GM18507 (cell line): ENCODE measurements around the gene TGFBR3.

ENCODE experiments used
- DNase-seq: peaks from one replicate; pipeline ENCODE4 v3.0.0; 2011; ENCODE audit warnings: low read depth; ENCODE audit not compliant: insufficient read length; ENCODE audit errors: extremely low spot score
- FAIRE-seq: peaks from 2 replicates; lab custom pipeline; 2011; peaks lifted over from hg19 to GRCh38; lab: Jason Lieb, UNC

TGFBR3 gene

DNA sequence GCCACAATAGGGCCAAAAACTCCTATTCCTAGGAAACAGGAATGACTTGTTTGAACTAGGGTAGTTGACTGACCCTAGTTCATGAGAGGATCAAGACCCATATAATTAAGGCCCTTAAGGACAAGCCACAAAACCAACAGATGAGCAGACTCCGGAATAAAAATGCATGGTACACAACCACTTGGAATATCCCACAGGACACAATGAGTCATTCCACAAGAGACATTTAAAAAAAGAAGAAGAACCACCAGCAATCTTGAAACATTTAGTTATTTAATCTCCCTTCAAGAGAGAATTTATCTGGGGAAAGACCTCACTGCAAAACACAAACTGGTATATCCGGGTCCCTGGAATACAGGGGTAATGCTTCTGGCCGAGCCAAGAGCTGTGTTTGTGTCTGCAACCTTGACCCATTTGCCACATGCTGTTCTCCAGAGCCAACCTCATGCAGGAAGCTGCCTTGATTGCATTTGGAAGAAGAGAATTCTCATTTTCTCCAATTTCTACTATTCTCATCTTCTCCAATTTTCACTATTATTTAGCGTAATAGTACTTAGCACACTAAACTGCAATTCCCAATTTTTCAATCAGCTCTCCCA is 135.5 kb downstream of the TGFBR3 start:
- DNase-seq (no peak), FAIRE-seq (no peak)

DNA sequence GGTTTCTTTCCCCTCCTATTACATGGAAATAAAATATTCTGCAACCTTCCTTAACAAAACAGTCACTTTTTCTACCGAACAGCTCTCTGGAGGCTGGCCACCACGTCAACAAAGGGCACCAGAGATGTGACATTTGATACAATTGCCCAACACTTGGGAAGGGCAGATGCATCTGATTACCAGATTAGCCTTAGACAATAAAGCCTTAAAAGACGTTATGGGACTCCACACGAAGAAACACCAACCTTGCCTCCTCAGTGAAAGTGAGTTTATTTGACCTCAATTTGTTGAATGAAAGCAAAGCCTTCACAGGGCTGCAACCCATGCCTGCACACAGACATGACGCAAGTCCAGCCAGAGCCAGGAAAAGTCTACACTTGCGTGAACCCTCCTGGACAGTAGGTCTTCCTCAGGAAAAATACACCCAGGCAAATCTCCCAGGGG is 136.1 kb downstream of the TGFBR3 start:
- DNase-seq (no peak), FAIRE-seq (no peak)

DNA sequence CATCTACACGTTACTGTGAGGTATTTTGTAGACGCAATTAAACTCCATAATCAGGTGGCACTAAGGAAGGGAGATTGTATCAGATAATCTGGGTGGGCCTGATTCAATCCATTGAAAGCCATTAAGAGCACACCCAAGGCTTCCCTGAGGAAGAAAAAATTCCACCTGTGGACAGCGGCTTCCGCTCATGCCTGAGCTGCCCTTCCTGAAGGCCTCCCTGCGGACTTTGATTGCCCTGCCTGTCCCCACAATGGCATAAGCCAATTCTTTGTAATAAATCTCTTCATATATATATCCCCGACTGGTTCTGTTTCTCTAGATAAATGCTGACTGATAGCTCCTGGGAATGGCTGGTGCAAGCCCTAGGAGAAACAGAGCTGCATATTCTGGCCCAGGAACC is 138.3 kb downstream of the TGFBR3 start:
- DNase-seq (no peak), FAIRE-seq (no peak)

DNA sequence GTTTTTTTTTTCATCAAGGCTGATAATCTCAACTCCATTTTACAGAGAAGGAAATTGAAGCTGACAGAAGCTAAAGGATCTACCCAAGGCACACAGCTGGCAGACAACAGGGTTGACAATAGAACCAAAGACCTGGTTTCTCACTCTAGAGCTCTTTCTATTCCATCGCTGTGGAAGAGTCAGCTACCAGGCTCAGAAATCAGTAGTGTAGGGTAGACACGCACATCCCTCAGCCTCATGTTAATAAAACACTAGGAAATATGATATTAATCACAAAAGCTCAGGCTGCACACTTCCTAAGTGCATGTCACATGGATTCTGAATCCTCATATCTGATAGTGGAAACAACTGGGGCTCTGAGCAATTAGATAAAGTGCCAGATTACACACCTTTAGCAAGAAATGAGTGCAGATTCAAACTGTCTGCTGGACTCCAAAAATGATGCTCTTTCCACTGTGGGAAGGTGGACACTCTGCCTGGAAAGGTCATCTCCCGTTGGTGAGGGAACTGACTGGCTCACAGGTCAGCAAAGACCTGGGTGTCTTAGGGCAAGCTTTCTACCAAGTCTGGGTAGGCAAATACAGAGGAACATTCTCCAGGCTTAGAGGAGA is 139.1 kb downstream of the TGFBR3 start:
- FAIRE-seq (no peak), DNase-seq (no peak)

- FAIRE-seq (no peak), DNase-seq (no peak)
Observed at GRCh38 chr1:91745640-91746373, 140.1 kb downstream of the TGFBR3 start.

DNA sequence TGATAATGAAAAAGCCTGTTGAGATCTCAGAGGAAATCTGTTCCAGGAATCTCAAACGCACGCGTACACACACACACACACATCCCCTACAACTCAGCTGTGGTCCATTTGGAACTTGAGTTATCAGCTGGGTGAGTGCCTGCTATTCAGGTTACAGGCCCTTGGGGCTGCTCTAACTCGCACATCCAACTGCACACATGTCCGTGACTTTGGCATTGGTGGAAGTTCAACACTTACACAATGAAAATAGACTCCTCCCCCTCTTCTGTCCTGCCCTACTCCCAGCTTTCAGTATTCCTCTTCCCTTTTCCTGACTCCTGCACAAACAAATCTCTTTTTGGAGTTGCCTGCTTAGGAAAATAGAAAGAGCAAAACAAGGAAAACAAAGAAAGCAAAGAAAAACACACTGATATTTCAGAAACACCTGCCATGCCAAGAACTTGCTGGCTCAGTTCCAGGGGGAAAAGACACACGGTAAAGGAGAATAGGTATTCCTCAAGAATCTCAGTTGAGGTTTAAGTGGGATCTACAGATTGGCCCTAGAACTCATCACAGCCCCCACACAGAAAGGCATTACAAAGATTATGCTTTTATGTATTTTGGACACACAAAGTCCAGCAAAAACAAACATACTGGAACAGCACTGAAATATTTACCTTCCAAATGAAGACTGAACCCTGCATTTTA is 140.9 kb downstream of the TGFBR3 start:
- no peak for DNase-seq
- no peak for FAIRE-seq

- FAIRE-seq, result no peak
Observed at GRCh38 chr1:91742848-91743292, 143.1 kb downstream of the TGFBR3 start.

DNA sequence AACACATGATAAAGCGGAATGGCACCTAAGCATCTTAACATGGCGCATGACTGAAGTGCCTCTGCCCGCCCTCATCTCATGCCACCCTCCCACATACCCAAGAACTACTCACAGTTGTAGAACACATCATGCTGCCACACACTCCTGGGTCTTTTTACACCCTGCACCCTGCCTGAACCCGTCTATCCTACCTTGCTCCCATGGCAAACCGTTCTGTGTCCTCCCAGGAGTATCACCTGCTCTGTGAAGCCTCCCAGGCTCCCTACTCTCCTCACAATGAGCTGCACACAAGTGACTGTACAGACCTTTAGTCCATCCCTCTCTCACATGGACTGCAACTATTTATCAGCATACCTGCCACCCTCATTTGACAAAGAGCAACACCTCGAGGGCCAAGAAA is 144.0 kb downstream of the TGFBR3 start:
- DNase-seq (no peak), FAIRE-seq (no peak)

More at GRCh38 chr1:91742848-91743292, 143.1 kb downstream of the TGFBR3 start:
- DNase-seq, result no peak

GRCh38 chr1:91741301-91741700 is 144.7 kb downstream of the TGFBR3 start:
- no peak for FAIRE-seq
- DNase-seq, result no peak

DNA sequence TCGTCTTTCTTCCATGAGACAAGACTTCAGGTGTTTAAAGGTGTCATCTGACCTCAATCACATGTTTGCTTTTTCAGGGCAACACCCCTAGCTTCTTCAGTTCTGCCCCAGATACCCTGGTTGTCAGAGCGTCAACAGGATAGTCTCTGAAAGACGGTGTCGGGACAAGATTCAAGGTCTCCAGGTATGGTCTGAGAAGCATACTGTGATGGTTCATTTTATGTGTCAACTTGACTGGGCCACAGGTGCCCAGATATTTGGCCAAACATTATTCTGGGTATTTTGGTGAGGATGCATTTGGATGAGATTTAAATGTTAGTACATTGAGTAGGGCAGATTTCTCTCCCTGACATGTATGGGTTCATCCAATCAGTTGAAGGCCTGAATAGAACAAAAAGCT is 148.3 kb downstream of the TGFBR3 start:
- FAIRE-seq (no peak), DNase-seq (no peak)

- DNase-seq (no peak), FAIRE-seq (no peak)
Observed at GRCh38 chr1:91736715-91737615, 149.0 kb downstream of the TGFBR3 start.

GRCh38 chr1:91736146-91736714 is 149.7 kb downstream of the TGFBR3 start:
- no peak for FAIRE-seq
- DNase-seq, result no peak

DNA sequence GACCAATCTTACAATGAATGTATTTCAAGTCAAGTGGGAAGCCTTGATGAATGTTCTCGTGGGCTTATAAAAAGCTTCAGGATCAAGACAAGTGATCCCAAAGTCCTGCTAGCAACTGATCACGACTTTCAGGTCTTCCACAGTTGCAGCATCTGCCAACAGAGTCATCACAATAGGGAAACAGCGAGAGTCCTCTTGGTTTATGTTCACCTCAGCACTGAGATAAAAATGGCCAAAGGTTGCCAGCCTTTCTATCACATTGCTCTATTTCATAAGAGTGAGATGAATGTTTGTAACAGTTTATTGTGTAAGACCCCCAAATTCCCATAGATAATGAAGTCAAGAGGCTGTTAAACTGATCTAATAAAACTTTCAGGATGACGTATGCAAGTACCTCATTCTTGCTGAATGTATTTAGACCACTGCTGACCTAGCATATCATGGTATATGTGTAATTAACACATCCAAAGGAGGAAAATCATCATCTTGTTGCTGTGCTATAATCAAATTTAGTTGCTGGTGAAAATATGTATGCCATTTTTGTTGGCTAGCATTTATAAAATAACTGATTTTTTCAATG is 150.6 kb downstream of the TGFBR3 start:
- no peak for DNase-seq
- no peak for FAIRE-seq

DNA sequence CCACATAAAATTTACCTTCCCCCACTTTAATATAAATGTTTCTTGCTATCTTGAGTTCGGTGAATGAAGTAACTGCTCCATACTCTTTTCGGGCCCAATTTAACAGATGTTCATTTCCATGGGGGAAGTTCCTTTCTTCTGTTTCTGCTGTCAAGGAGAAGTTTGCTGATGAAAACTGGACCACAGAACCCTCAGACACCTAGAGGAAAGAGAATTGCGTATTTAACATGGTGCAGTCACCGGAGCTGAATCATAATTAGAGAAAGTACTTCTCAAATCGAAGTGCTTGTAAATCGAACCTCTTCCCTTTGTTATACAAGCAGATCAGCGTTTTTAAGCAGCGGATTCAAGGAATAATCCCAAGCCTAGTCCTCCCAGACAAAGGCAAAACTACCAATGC is 151.2 kb downstream of the TGFBR3 start:
- DNase-seq (no peak), FAIRE-seq (no peak)

DNA sequence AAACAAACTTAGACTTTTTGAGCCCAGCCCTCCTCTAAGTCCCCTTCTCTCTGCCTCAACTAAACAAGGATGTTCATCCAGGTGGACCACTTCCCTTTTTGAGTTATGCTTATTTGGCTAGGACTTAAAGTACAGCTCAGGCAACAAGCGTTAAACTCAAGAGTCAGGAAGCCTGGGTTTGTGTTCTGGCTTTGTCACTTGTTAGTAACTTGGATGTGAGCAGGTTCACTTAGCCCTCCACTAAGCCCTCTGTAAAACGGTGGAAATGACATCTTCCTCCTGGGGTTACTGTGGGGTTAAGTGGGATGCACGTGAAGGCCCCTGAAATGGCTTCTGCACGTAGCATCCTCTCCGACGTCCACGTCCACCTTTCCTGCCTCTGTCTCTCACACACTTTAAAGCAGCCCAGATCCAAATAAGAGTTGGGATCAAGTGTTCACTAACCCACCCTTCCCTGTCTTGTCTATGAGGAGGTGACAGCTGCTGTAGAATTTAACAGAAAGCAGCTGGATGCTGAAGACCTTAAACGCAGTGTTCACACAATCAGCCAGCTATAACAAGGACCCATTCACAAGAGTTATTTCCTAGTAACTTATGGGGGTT is 152.7 kb downstream of the TGFBR3 start:
- no peak for FAIRE-seq

GRCh38 chr1:91732291-91733107 is 153.5 kb downstream of the TGFBR3 start:
- no peak for FAIRE-seq
- DNase-seq, result no peak

More for the DNA sequence above, 152.7 kb downstream of the TGFBR3 start:
- DNase-seq, result no peak

DNA sequence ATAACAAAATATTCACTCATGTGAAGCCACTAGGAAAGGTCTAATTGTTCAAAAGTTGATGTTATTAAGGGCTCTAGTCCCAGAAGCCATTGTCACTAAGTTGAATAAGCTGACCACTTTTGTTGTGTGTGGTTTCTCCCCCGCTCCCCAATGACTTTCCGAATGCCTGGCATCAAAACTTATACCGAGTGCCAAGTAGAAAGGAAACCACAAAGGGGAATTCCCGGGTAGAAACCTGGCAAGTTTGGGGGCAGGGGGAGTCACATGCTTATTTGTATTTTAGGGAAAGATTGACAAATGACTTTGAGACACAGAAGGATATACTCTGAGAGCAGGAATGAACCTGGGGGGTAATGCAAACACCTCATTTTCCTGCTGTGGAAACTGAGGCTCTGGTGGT is 154.1 kb downstream of the TGFBR3 start:
- FAIRE-seq, result no peak
- DNase-seq, result no peak
